LoVo (cell line): Measurements from ENCODE around the gene CHIC2.
"Not testable (repeated sequence)": the region's sequence is repeated elsewhere in the genome, so short reads cannot be mapped to it uniquely, and the experiment has no call there.

Experiments used
- DNase-seq: peaks from one replicate; pipeline ENCODE4 v3.0.0-alpha.2; 2016; ENCODE audit warnings: low spot score

Gene CHIC2

DNA sequence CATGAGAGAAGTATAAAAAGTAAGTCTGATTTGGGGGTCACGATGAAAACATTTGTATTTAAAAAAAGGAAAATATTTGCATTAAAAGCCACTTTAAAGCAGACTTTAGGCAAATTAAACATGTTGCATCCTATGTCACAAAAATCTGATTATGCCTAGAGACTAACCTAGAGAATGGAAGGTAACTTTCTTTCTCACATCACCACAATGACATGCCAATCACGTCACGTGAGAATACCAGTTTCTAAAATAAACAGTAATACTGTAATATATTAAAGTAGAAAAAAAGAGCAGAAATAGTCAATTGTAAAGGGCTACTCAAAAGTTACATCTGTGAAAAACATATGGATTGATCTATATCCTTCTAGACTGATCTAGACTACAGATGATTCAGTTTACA lies 3.3 kb downstream of the CHIC2 start:
- DNase-seq, result no peak

DNA sequence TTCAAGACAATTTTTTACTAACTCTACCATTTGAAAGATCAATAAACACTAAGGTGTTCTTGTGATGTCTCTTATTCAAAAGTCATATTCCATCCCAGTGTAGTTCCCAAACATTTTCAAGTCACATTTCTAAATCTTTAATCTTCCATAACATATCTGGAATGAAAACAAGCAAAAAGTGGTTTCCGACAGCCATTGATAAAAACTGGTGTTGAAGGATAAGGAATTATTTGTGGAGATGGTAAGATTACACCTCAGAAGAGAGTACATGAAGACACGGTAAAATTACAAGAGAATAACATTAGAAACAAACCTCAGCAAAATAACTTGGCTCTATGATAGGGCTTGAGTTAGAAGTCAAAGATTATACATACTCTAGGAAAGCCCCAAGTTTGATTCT lies 4.3 kb downstream of the CHIC2 start:
- DNase-seq, result no peak

DNA sequence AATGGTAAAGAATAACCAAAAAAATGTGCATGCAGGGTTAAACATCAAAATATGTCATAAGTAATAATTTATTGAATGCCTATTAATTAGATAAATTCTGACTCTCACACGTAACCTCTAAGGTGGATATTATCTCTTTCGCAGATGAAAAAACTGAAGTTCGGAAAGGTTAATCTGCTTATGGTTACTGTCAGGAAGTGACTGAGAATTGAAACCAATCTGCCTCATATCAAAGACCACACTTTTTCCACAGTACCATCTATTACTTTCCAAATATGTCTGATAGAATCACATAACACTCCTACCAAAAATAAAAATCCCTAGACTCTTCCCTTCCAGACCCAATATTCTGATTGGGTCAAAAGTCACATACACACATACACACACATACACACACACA lies 6.2 kb downstream of the CHIC2 start:
- DNase-seq, result no peak

GRCh38 chr4:54056360-54056759 lies 8.0 kb downstream of the CHIC2 start:
- DNase-seq, result no peak

- DNase-seq, result no peak
These were observed 8.9 kb downstream of the CHIC2 start for GRCh38 chr4:54055494-54055893.

DNA sequence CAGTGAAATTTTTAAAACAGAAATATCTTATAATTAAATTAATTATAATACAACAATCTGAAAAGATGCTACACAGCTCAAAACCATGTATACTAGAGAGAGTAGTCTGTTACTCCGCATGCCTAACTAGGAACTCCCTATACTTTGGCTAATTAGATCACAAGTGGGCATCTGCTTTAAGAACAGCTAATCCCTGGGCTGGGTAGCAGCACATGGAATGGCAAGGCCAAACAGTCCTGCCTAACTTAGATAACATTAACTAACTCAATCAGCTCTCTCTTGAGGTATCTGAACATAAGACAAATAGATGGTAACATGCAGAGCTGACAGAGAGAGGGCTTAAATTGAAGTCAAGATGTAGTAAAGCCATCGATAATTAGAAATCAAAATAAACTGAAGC lies 9.9 kb downstream of the CHIC2 start:
- no peak for DNase-seq

DNA sequence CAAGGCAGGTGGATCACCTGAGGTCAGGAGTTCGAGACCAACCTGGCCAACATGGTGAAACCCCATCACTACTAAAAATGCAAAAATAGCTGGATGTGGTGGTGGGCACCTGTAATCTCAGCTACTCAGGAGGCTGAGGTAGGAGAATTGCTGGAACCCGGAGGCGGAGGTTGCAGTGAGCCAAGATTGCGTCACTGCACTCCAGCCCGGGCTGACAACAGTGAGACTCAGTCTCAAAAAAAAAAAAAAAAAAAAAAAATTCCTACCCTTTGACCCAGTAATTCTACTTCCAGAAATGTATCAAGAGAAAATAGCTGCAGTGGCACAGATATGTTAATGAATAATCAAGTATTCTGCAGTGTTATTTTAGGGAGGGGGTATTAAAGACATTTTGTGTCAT lies 11.1 kb downstream of the CHIC2 start:
- not testable (repeated sequence) for DNase-seq

- DNase-seq, result peak; percentile 23
These were observed 14.0 kb downstream of the CHIC2 start for GRCh38 chr4:54050214-54050904.

DNA sequence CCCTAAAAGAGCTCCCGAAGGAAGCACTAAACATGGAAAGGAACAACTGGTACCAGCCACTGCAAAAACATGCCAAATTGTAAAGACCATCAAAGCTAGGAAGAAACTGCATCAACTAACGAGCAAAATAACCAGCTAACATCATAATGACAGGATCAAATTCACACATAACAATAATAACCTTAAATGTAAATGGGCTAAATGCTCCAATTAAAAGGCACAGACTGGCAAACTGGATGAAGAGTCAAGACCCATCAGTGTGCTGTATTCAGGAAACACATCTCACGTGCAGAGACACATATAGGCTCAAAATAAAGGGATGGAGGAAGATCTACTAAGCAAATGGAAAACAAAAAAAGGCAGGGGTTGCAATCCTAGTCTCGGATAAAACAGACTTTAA lies 20.8 kb downstream of the CHIC2 start:
- DNase-seq, result not testable (repeated sequence)

DNA sequence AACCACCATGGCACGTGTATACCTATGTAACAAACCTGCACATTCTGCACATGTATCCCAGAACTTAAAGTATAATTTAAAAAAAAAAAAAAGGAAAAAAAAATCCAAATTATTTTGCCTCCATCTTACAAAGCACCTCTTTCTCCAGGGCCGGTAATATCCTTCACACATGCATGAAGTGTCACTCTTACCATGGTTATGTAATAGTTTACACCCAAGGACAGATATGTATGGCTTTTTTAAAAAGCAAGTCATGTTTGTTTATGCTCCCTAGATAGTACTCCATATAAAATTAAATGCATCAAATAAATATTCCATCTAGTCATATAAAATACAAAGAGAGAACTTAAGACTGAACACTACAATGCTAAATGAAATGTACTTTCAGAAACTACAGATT lies 22.5 kb downstream of the CHIC2 start:
- no peak for DNase-seq

GRCh38 chr4:54041100-54041499 lies 23.3 kb downstream of the CHIC2 start:
- no peak for DNase-seq

- DNase-seq, result no peak
These were observed 26.3 kb downstream of the CHIC2 start for GRCh38 chr4:54038056-54038455.

DNA sequence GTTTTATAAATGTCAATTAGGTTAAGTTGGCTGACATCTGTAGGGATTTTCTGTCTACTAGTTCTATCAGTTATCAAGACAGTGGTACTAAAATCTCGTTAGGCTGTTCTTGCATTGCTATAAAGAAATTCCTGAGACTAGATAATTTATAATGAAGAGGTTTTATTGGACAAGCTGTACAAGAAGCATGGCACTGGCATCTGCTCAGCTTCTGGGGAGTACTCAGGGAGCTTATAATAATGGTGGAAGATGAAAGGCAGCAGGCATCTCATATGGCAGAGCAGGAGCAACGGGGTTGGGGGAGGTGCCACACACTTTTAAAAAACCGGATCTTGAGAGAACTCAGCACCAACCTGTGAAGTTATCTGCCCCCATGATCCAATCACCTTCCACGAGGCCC lies 28.2 kb downstream of the CHIC2 start:
- no peak for DNase-seq

DNA sequence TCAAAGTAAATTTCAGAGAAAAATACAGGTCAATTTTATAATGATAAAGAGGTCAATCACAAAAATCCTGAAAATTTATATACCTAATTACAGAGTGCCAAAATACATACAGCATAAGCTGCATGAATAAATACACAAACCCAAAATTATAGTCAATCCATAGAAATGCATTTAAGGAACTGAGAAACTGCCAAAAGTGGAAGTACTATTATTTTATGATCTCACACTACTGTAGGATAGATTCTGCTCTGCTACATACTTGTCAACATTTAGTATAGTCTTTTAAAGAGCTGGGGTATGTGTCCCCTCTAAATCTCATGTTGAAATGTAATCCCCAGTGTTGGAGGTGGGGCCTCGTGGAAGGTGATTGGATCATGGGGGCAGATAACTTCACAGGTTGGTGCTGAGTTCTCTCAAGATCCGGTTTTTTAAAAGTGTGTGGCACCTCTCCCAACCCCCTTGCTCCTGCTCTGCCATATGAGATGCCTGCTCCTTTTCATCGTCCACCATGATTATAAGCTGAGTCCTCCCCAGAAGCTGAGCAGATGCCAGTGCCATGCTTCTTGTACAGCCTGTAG lies 31.8 kb downstream of the CHIC2 start:
- DNase-seq, result no peak

DNA sequence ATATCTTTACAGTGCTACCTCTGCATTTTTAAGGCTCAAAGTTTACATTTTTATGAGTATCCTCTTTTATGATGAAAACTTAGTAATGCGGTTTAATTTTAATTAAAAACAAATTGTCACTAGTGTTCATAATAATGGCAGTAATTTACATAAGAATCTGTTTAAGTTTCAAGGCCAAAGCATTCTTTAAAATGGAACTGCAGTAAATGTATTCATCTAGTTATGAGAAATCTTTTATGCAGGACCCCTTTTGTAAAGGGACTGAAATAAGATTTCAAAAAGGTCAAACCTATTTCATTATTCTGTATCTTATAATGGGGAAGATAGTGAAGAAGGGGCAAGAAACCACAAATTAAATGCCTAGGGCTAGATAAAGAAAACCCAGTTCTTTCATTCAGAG lies 37.1 kb downstream of the CHIC2 start:
- no peak for DNase-seq

DNA sequence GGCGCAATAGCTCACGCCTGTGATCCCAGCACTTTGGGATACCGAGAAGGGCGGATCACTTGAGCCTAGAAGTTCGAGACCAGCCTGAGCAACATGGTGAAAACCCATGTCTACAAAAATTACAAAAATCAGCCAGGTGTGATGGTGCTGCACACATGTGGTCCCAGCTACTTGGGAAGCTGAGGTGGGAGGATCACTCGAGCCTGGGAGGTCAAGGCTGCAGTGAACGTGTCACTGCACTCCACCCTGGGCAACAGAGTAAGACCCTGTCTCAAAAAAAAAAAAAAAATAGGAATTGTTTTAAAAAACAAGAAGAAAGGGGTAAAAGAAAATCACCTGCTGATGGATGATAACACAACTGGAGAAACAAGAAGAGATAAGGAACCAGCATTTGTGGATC lies 38.8 kb downstream of the CHIC2 start:
- no peak for DNase-seq

- not testable (repeated sequence) for DNase-seq
These were observed 41.4 kb downstream of the CHIC2 start for GRCh38 chr4:54023019-54023418.

GRCh38 chr4:54017974-54018373 lies 46.4 kb downstream of the CHIC2 start:
- DNase-seq, result no peak

- no peak for DNase-seq
These were observed 47.1 kb downstream of the CHIC2 start for GRCh38 chr4:54017308-54017707.

- no peak for DNase-seq
These were observed 47.9 kb downstream of the CHIC2 start for GRCh38 chr4:54016504-54016903.

- no peak for DNase-seq
These were observed 48.9 kb downstream of the CHIC2 start for GRCh38 chr4:54015423-54016030.

- no peak for DNase-seq
These were observed 49.7 kb downstream of the CHIC2 start for GRCh38 chr4:54014666-54015160.

- no peak for DNase-seq
These were observed 53.2 kb downstream of the CHIC2 start for GRCh38 chr4:54011201-54011600.

- DNase-seq, result no peak
These were observed 57.6 kb downstream of the CHIC2 start for GRCh38 chr4:54006755-54007154.
